ENCODE results near the gene ATG4C.
"Not testable (repeated sequence)": the region's sequence is repeated elsewhere in the genome, so short reads cannot be mapped to it uniquely, and the experiment has no call there.

The ATG4C gene, protein sequence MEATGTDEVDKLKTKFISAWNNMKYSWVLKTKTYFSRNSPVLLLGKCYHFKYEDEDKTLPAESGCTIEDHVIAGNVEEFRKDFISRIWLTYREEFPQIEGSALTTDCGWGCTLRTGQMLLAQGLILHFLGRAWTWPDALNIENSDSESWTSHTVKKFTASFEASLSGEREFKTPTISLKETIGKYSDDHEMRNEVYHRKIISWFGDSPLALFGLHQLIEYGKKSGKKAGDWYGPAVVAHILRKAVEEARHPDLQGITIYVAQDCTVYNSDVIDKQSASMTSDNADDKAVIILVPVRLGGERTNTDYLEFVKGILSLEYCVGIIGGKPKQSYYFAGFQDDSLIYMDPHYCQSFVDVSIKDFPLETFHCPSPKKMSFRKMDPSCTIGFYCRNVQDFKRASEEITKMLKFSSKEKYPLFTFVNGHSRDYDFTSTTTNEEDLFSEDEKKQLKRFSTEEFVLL

GRCh38 chr1:62783736-62784508, at the start of gene ATG4C:
ATG4C (plus strand) TSS chr1:62784132; CDS start chr1:62803787, 19,655 bp downstream.
- DNase-seq (ENCODE audit: low read depth) = peak; percentile 89

DNA sequence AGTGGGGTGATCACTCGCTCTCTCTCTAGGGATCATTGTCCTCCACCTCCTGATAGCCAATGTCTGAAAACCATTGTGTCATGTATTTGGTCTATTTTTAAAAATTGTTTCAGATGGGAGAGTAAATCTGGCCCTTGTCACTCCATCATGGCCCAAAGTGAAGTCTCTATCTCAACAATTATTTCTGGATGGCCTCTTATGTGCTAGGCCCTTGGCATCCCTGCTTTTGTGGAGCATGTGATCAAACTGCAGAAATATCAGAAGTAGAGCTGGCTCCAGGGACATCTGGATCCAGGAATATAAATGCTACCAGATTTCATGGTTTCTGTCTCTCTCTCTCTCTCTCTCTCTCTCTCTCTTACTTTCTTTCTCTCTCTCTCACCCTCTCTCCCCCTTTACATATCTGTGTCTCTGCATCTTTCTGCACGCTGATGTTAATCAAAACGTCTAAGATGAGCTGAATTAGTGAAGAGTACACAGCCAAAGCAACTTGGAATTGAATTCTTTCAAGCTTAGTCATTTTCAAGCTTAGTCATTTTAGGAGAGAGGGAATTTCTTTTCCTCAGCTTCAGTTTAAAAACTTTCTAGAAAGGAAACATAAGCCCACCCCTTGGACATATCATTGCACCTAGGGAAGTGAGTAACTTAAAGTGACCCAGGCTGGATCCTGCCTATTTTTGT, 48.3 kb upstream of the ATG4C start:
- no peak for DNase-seq (ENCODE audit: low read depth)

DNA sequence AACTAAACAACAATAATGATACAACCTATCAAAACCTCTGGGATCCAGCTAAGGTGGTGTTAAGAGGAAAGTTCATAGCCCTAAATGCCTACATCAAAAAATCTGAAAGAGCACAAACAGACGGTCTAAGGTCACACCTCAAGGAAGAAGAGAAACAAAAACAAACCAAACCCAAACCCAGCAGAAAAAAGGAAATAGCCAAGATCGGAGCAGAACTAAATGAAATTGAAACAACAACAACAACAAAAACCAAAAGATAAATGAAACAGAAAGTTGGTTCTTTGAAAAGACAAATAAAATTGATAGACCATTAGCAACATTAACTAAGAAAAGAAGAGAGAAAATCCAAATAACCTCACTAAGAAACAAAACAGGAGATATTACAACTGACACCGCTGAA, 43.2 kb upstream of the ATG4C start:
- DNase-seq (ENCODE audit: low read depth) = not testable (repeated sequence)

- DNase-seq (ENCODE audit: low read depth) = no peak
These were observed 39.0 kb upstream of the ATG4C start for GRCh38 chr1:62744611-62745577.

DNA sequence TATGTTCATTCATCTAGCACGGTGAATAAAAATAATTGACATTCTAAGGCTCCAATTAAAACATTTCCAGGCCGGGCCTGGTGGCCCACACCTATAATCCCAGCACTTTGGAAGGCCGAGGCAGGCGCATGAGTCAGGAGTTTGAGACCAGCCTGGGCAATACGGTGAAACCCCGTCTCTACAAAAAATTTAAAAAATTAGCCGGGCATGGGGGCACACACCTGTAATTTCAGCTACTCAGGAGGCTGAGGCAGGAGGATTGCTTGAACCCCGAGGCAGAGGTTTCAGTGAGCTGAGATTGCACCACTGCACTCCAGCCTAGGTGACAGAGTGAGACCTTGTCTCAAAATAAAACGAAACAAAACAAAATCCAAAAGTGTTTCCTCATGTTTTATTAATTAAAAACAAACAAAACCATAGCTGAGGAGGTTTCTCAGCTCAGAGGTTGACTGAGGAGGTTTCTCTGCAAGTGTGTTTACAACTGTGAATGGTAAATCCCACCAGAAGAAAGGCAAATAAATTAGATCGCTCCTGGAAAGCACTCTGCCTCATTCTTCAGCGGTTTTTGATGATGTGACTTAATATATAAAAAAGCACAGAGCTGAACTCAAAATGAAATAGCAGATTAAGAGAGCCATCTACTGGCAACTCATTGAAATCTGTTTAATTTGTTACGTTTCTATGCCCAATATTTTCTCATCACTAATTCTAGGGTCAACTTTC, 37.7 kb upstream of the ATG4C start:
- no peak for DNase-seq (ENCODE audit: low read depth)

- no peak for DNase-seq (ENCODE audit: low read depth)
These were observed 37.2 kb upstream of the ATG4C start for GRCh38 chr1:62746809-62747138.

DNA sequence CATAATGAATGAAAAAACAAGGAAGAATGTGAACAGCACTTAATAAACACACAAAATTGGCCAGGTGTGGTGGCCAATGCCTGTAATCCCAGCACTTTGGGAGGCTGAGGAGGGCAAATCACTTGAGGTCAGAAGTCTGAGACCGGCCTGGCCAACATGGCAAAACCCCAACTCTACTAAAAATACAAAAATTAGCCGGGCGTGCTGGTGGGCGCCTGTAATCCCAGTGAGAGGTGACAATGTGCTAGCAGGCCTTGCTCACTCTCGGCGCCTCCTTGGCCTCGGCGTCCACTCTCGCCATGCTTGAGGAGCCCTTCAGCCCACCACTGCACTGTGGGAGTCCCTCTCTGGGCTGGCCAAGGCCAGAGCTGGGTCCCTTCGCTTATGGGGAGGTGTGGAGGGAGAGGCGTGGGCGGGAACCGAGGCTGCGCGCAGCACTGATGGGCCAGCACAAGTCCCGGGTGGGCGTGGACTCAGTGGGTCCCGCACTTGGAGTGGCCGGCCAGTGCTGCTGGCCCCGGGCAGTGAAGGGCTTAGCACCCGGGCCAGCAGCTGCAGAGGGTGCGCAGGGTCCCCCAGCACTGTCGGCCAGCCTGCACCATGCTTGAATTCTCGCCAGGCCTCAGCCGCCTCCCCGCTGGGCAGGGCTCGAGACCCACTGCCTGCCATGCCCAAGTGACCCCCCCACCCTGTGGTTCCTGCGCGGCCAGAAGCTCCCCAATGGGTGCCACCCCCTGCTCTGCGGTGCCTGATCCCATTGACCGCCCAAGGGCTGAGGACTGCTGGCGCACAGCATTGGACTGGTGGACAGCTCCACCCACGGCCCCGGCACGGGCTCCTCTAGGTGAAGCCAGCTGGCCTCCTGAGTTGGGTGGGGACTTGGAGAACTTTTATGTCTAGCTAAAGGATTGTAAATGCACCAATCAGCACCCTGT, 30.6 kb upstream of the ATG4C start:
- no peak for DNase-seq (ENCODE audit: low read depth)

- DNase-seq (ENCODE audit: low read depth) = not testable (repeated sequence)
These were observed 29.0 kb upstream of the ATG4C start for GRCh38 chr1:62754938-62755337.

DNA sequence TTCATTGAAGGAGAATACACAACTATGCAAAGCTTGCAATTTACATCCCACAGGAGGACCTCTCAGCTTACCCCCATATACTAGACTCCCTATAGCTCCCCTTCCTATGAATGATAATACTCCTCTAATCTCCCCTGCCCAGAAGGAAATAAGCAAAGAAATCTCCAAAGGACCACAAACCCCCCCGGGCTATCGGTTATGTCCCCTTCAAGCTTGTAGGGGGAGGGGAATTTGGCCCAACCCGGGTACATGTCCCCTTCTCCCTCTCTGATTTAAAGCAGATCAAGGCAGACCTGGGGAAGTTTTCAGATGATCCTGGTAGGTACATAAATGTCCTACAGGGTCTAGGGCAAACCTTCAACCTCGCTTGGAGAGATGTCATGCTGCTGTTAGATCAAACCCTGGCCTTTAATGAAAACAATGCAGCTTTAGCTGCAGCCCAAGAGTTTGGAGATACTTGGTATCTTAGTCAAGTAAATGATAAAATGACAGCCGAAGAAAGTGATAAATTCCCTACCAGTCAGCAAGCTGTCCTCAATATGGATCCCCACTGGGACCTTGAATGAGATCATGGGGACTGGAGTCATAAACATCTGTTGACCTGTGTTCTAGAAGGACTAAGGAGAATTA, 27.6 kb upstream of the ATG4C start:
- not testable (repeated sequence) for DNase-seq (ENCODE audit: low read depth)

DNA sequence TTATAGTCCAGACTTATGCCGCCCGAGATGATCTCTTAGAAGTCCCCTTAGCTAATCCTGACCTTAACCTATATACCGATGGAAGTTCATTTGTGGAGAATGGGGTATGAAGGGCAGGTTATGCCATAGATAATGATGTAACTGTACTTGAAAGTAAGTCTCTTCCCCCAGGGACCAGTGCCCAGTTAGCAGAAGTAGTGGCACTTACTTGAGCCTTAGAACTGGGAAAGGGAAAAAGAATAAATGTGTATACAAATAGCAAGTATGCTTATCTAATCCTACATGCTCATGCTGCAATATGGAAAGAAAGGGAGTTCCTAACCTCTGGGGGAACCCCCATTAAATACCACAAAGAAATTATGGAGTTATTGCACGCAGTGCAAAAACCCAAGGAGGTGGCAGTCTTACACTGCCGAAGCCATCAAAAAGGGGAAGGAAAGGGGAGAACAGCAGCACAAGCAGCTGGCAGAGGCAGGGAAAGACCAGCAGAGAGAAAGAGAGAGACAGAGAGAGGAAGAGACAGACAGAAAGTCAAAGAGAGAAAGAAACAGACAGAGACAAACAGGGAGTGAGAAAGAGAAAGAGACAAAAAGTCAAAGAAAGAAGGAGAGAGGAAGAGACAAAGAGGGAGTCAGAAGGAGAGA, 24.6 kb upstream of the ATG4C start:
- DNase-seq (ENCODE audit: low read depth) = not testable (repeated sequence)

DNA sequence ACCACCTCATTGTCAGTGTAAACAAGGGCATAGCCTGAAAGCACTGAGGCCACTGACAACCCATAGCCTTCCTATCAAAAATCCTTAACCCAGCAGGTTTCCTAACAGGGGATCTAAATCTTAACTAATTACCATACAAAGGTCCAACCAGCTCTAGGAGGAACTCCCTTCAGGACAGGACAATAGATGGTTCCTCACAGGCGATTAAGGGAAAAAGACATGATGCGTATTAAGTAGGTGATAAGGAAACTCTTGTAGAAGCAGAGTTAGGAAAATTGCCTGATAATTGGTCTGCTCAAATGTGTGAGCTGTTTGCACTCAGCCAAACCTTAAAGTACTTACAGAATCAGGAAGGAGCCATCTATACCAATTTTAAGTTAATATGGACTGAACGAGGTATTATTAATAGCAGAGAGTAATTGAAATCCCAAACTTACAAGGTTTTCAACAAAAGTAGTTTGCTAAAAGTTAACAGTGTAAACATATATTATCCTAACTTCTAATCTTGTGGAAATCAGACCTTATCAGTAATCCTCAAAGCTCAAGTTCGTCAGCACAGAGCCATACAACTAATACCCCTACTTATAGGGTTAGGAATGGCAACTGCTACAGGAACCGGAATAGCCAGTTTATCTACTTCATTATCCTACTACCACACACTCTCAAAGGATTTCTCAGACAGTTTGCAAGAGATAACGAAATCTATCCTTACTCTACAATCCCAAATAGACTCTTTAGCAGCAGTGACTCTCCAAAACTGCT, 23.7 kb upstream of the ATG4C start:
- DNase-seq (ENCODE audit: low read depth) = not testable (repeated sequence)

DNA sequence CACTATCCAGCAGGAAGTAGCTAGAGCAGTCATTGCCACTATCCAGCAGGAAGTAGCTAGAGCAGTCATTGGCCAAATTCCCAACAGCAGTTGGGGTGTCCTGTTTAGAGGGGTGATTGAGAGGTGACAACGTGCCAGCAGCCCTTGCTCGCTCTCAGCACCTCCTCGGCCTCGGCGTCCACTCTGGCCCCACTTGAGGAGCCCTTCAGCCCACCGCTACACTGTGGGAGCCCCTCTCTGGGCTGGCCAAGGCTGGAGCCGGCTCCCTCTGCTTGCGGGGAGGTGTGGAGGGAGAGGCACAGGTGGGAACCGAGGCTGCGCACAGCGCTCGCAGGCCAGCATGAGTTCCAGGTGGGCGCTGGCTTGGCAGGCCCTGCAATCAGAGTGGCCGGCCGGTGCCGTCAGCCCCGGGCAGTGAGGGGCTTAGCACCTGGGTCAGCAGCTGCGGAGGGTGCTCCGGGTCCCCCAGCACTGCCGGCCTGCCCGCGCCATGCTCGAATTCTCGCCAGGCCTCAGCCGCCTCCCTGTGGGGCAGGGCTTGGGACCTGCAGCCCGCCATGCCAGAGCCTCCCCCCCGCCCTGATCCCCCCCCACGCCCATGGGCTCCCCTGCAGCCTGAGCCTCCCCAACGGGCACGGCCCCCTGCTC, 22.6 kb upstream of the ATG4C start:
- DNase-seq (ENCODE audit: low read depth) = not testable (repeated sequence)

DNA sequence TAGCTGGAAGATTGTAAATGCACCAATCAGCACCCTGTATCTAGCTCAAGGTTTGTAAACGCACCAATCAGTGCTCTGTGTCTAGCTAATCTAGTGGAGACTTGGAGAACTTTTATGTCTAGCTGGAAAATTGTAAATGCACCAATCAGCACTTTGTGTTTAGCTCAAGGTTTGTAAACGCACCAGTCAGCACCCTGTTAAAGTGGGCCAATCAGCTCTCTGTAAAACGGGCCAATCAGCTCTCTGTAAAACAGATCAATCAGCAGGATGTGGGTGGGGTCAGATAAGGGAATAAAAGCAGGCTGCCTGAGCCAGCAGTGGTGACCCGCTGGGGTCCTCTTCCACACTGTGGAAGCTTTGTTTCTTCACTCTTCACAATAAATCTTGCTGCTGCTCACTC, 21.9 kb upstream of the ATG4C start:
- DNase-seq (ENCODE audit: low read depth) = not testable (repeated sequence)

GRCh38 chr1:62765981-62766380, 18.0 kb upstream of the ATG4C start:
- DNase-seq (ENCODE audit: low read depth) = no peak

- DNase-seq (ENCODE audit: low read depth) = not testable (repeated sequence)
These were observed 15.4 kb upstream of the ATG4C start for GRCh38 chr1:62768551-62768950.

GRCh38 chr1:62772607-62773295, 11.2 kb upstream of the ATG4C start:
- no peak for DNase-seq (ENCODE audit: low read depth)

DNA sequence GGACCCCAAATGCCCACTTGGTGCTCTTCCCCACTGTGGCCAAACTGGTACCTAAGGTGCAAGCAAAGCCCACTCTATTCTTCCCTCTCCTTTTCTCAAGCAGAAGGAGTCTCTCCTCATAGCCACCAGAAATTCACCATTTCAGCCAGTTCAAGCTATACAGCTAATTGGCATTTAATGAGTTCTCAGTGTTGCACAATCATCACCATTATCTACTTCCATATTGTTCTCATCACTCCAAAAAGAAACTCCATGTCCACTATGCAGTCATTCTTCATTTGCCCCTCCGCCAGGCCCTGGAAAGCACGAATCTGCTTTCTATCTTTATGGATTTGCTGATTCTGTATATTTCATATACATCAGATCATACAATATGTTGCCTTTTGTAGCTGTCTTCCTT, 9.9 kb upstream of the ATG4C start:
- no peak for DNase-seq (ENCODE audit: low read depth)

Data from stimulated activated CD4-positive, alpha-beta T cell treated with anti-CD3 and anti-CD28 coated beads, Interleukin-2, amount 100 ng/mL, for 4 hours (primary cell).